PFSK-1 (cell line): ENCODE results near the gene STK38L.

Experiments used
- FOXP2 ChIP-seq: optimal IDR thresholded peaks from 2 replicates; pipeline ENCODE3; 2011; ENCODE audit warnings: borderline replicate concordance, control low read depth, inconsistent platforms; ENCODE audit not compliant: insufficient read depth; ENCODE audit errors: extremely low read length, extremely low read depth
- POLR2AphosphoS5 ChIP-seq: IDR thresholded peaks from 2 replicates; pipeline ENCODE4 v1.6.1; 2012; ENCODE audit warnings: low read depth, mild to moderate bottlenecking, control low read depth, low read length, moderate library complexity
- SIN3A ChIP-seq: IDR thresholded peaks from 2 replicates; pipeline ENCODE4 v1.6.1; 2012; ENCODE audit warnings: mild to moderate bottlenecking, low read length, moderate library complexity, borderline replicate concordance; ENCODE audit not compliant: insufficient read depth
- TAF1 ChIP-seq: IDR thresholded peaks from 2 replicates; pipeline ENCODE4 v1.6.1; 2012; ENCODE audit warnings: low read length, control low read depth, borderline replicate concordance; ENCODE audit not compliant: insufficient read depth
- TF ChIP-seq, protein P1 (sequence below), 2 experiments: IDR thresholded peaks; 2 replicates each; pipeline versions ENCODE4 v1.6.1 to v1.8.0; 2011 to 2012; ENCODE audit warnings: low read depth in 2 of 2, low read length in 2 of 2, control low read depth in 1 of 2, inconsistent platforms in 1 of 2, mild to moderate bottlenecking in 1 of 2, moderate library complexity in 1 of 2; ENCODE audit not compliant: insufficient read depth in 1 of 2

STK38L gene

DNA sequence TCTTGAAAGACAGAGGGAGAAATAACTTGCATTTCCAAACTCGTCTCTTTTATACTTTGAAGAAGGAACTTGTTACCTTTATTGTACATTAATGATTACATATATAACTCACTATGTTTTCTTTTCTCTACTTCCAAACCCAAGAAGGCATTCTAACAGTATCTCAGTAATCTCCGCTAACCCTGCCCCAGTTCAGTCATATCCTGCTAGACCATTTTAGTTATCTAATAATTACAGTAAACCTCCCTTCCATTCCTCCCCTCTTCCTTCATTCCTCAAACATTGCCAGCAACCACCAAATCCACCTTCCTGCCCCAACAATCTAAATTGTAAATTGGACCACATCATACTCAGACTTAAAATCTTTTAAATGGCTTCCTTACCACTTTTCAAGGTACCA, 30.6 kb downstream of the STK38L start:
- TF ChIP-seq TAF1 (no peak), FOXP2 (no peak), POLR2AphosphoS5 (no peak), SIN3A (no peak)
- TF ChIP-seq, protein P1, sequence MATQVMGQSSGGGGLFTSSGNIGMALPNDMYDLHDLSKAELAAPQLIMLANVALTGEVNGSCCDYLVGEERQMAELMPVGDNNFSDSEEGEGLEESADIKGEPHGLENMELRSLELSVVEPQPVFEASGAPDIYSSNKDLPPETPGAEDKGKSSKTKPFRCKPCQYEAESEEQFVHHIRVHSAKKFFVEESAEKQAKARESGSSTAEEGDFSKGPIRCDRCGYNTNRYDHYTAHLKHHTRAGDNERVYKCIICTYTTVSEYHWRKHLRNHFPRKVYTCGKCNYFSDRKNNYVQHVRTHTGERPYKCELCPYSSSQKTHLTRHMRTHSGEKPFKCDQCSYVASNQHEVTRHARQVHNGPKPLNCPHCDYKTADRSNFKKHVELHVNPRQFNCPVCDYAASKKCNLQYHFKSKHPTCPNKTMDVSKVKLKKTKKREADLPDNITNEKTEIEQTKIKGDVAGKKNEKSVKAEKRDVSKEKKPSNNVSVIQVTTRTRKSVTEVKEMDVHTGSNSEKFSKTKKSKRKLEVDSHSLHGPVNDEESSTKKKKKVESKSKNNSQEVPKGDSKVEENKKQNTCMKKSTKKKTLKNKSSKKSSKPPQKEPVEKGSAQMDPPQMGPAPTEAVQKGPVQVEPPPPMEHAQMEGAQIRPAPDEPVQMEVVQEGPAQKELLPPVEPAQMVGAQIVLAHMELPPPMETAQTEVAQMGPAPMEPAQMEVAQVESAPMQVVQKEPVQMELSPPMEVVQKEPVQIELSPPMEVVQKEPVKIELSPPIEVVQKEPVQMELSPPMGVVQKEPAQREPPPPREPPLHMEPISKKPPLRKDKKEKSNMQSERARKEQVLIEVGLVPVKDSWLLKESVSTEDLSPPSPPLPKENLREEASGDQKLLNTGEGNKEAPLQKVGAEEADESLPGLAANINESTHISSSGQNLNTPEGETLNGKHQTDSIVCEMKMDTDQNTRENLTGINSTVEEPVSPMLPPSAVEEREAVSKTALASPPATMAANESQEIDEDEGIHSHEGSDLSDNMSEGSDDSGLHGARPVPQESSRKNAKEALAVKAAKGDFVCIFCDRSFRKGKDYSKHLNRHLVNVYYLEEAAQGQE (IDR thresholded peaks at IDR 0.05; ENCODE audit: insufficient read depth in 1 of 2, low read depth in 2 of 2, low read length in 2 of 2): no peak

DNA sequence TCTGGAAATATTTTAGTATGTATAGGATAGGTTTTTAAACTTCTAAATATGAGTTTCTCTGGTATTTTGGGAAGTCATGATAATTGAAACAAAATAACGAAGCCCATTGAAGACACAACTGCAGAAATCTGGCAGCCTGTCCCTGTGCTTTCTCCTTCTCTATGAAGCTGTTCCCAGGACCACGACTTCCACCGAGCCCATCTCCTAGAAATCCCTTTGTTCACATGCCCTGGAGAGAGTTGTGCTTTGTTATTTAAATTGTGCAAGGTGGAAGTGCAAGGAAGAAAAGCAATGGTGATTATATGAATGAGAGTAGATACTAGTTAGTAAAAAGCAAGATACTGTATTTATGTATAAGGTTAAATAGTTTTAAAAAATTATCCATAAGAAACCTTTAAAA, 32.2 kb downstream of the STK38L start:
- TF ChIP-seq, protein P1 (IDR thresholded peaks at IDR 0.05; ENCODE audit: insufficient read depth in 1 of 2, low read depth in 2 of 2, low read length in 2 of 2): no peak
- TF ChIP-seq POLR2AphosphoS5 (no peak), TAF1 (no peak), SIN3A (no peak), FOXP2 (no peak)

DNA sequence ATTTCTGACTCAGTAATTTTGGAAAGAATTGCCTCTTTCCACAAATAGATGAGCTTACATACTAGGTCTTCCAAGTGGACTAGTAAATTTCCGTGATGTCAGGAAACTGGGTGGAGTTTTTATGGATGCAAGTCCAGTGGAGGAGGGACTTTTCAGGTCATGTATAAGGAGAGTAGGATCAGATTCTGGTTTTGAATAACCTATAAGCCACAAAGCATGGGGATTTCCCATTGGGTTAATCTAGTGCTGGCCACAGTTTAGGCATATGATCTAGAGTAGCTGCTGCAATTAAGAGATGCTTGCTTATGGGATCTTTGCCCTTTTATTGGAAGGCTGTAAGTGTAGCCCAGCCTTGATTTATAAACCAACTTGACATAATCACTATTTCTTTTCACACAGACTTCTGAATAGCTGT, 33.8 kb downstream of the STK38L start:
- TF ChIP-seq, protein P1 (IDR thresholded peaks at IDR 0.05; ENCODE audit: insufficient read depth in 1 of 2, low read depth in 2 of 2, low read length in 2 of 2): no peak
- TF ChIP-seq SIN3A (no peak), TAF1 (no peak), POLR2AphosphoS5 (no peak), FOXP2 (no peak)

DNA sequence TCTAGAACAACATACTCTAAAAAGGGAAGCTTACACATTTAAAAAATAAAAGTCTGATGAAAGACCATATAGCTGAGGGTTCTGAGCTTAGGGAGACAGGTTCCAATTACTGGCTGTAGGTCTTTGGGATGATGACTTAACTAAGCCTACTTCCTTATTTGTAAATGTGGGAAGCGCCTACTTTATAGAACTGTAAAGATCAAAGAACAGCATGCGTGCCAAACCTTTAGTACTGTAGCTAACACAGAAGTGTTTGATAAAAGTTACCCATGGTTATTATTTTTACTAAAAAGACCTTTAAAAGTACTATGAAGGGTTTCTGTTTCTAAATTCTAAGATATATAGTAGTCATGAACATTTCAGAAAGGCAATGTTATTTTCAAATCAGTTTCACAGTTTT, 35.7 kb downstream of the STK38L start:
- TF ChIP-seq, protein P1 (IDR thresholded peaks at IDR 0.05; ENCODE audit: insufficient read depth in 1 of 2, low read depth in 2 of 2, low read length in 2 of 2): no peak
- TF ChIP-seq FOXP2: no peak
- no peak for TF ChIP-seq POLR2AphosphoS5
- no peak for TF ChIP-seq SIN3A
- TF ChIP-seq TAF1: no peak

DNA sequence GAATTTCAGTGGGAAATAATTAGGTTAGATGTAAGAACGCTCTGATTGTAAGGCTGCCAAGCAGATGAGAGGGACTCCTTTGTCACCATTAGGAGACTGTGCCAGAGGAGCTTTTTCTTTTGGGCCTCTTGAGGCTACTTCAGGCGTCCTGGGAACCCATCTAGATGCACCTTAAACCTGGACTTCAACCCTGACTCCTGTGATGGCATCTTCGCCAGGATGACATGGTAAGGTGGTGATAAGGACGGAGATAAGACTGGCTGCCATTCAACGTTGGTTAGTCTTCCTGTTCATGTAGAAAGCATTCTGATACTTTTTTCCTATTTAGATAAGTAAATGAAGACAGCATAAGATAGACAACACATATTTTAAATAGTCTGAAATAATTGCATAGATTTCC, 36.3 kb downstream of the STK38L start:
- TF ChIP-seq TAF1: no peak
- TF ChIP-seq, protein P1 (IDR thresholded peaks at IDR 0.05; ENCODE audit: insufficient read depth in 1 of 2, low read depth in 2 of 2, low read length in 2 of 2): no peak
- TF ChIP-seq SIN3A: no peak
- TF ChIP-seq POLR2AphosphoS5: no peak
- TF ChIP-seq FOXP2: no peak
